A673 (cell line): Measurements from ENCODE around the gene KRTAP19-4. TPM values are rescaled to one million over a fixed set of nuclear protein-coding genes. Genes with fewer than 3 reads are reported as not detected.

ENCODE experiments used
- Bru-seq: library from RNA; stranded (reverse); fragments of 400-500 nt; gene quantifications from one replicate; lab custom pipeline; 2021; lab: Mats Ljungman, UMichigan
- BruChase-seq, 2 experiments: library from RNA; stranded (reverse); fragments of 400-500 nt; gene quantifications; one replicate each; lab custom pipeline; 2021; lab: Mats Ljungman, UMichigan
- BruUV-seq: library from RNA; stranded (reverse); fragments of 400-500 nt; replicated peaks from 2 replicates; lab custom pipeline; 2021; lab: Mats Ljungman, UMichigan
- CTCF ChIA-PET: fragments of 300-600 bp; sonication (Branson Sonifier 250); formaldehyde crosslinking; loops from one replicate; lab custom pipeline; 2022; ENCODE audit warnings: antibody characterized with exemption; lab: Charles Lee
- POLR2A ChIA-PET: fragments of 300-600 bp; sonication (Branson Sonifier 250); formaldehyde crosslinking; loops from one replicate; lab custom pipeline; 2022; ENCODE audit warnings: antibody characterized with exemption; ENCODE audit not compliant: low non-redundant PET; lab: Charles Lee
- DNase-seq: peaks from one replicate; pipeline ENCODE4 v3.0.0-alpha.2; 2015; ENCODE audit warnings: low spot score
- H3K27ac ChIP-seq: fragments of 200-600 bp; sonication (generic); 2 replicates; pipeline ENCODE4 v1.5.1; 2016; ENCODE audit warnings: mixed run types, low read depth, mild to moderate bottlenecking, mixed read lengths, antibody characterized with exemption, low read length; ENCODE audit not compliant: poor library complexity, severe bottlenecking
- H3K27me3 ChIP-seq: fragments of 200-600 bp; sonication (generic); replicated peaks from 2 replicates; pipeline ENCODE4 v1.6.1; 2017; ENCODE audit warnings: mixed run types, low read depth, mild to moderate bottlenecking, mixed read lengths, antibody characterized with exemption, low read length; ENCODE audit not compliant: insufficient read depth, poor library complexity
- H3K36me3 ChIP-seq: fragments of 200-600 bp; sonication (generic); 2 replicates; pipeline ENCODE4 v1.6.1; 2016; ENCODE audit warnings: mixed run types, mild to moderate bottlenecking, mixed read lengths, antibody characterized with exemption, low read length; ENCODE audit not compliant: insufficient read depth, poor library complexity, severe bottlenecking
- H3K4me1 ChIP-seq: fragments of 200-600 bp; sonication (generic); 2 replicates; pipeline ENCODE4 v1.6.1; 2017; ENCODE audit warnings: mixed run types, mild to moderate bottlenecking, mixed read lengths, antibody characterized with exemption, low read length; ENCODE audit not compliant: insufficient read depth, poor library complexity, severe bottlenecking
- H3K4me3 ChIP-seq: fragments of 200-600 bp; sonication (generic); 2 replicates; pipeline ENCODE4 v1.5.1; 2016; ENCODE audit warnings: low read depth, mixed run types, mild to moderate bottlenecking, mixed read lengths, low read length; ENCODE audit not compliant: poor library complexity, severe bottlenecking
- H3K9me3 ChIP-seq: fragments of 200-600 bp; sonication (generic); 2 replicates; pipeline ENCODE4 v1.6.1; 2016; ENCODE audit warnings: mixed run types, low read depth, mild to moderate bottlenecking, mixed read lengths, antibody characterized with exemption, low read length; ENCODE audit not compliant: poor library complexity, severe bottlenecking
- CTCF ChIP-seq: fragments of 300-800, 200-600 bp; sonication (generic); conservative IDR thresholded peaks from 2 replicates; pipeline ENCODE4 v1.5.1; 2017; ENCODE audit warnings: low read depth, mild to moderate bottlenecking, antibody characterized with exemption, low read length, moderate library complexity, mixed read lengths
- EZH2 ChIP-seq: fragments of 200-600 bp; sonication (generic); IDR thresholded peaks from 2 replicates; pipeline ENCODE4 v1.6.1; 2017; ENCODE audit warnings: borderline replicate concordance, low read depth, mild to moderate bottlenecking, mixed read lengths, antibody characterized with exemption, low read length; ENCODE audit not compliant: poor library complexity, severe bottlenecking
- intact Hi-C: fragments of 100-400 bp; cut with micrococcal nuclease; formaldehyde crosslinking; loops from one replicate; pipeline ENCODE4 v1.10.0; 2022; ENCODE audit not compliant: unreplicated experiment
- long read RNA-seq: library from polyadenylated mRNA; stranded (forward); transcript quantifications from one replicate; pipeline ENCODE4 v2.0.0, GENCODE V29; 2022
- total RNA-seq: library from RNA; stranded (reverse); gene quantifications from 2 replicates; pipeline ENCODE4 v1.2.3, GENCODE V29; 2021

Gene KRTAP19-4
- total RNA-seq (not detected in 2 replicates), Bru-seq, nascent RNA (not detected), BruChase-seq, experiment 1, labeled RNA remaining after a 2-hour chase (not detected), BruChase-seq, experiment 2, labeled RNA remaining after a 6-hour chase (not detected)
- long read RNA-seq: 0 reads

GRCh38 chr21:30497065-30497464 is at the start of gene KRTAP19-4:
KRTAP19-4 (minus strand) TSS chr21:30497165; CDS start chr21:30497110, 55 bp downstream.
- no peak for TF ChIP-seq EZH2
- TF ChIP-seq CTCF: no peak
- ChIA-PET POLR2A (no interaction called here), CTCF (no interaction called here)
- H3K27ac ChIP-seq: no peak within 1 kb of the TSS
- H3K27me3 ChIP-seq: no peaks in the 10 kb centered on the region
- no peak within 1 kb of the TSS for H3K4me3 ChIP-seq
- no peak for DNase-seq
- no peaks in the 10 kb centered on the region for H3K9me3 ChIP-seq
- H3K4me1 ChIP-seq: no peaks in the 10 kb centered on the region
- H3K36me3 ChIP-seq: no peaks in the 10 kb centered on the region
- no TSS peak for BruUV-seq
- intact Hi-C loops: no loop called here

- POLR2A ChIA-PET: no interaction called here
- no TSS peak for BruUV-seq
- Histone ChIP-seq H3K4me3 (no peak within 1 kb of the TSS), H3K36me3 (no peaks in the 10 kb centered on the region), H3K27ac (no peak within 1 kb of the TSS), H3K4me1 (no peaks in the 10 kb centered on the region), H3K9me3 (no peaks in the 10 kb centered on the region), H3K27me3 (peaks cover under 1% of the 10 kb centered on the region)
- CTCF ChIA-PET: no interaction called here
- intact Hi-C loops: no loop called here
- DNase-seq: no peak
- no peak for TF ChIP-seq CTCF
Observed at GRCh38 chr21:30541764-30542163, 44.8 kb upstream of the KRTAP19-4 start, which contains the start of gene KRTAP19-6. KRTAP19-6 (minus strand) TSS chr21:30541864; CDS start chr21:30541833, 31 bp downstream.

- no peaks in the 10 kb centered on the region for H3K4me1 ChIP-seq
- DNase-seq: no peak
- POLR2A ChIA-PET: no interaction called here
- H3K27ac ChIP-seq: no peak overlapping the region
- no peaks in the 10 kb centered on the region for H3K36me3 ChIP-seq
- intact Hi-C loops: no loop called here
- no peaks in the 10 kb centered on the region for H3K9me3 ChIP-seq
- TF ChIP-seq CTCF: no peak
- no peak for TF ChIP-seq EZH2
- no peak overlapping the region for H3K4me3 ChIP-seq
- no TSS peak for BruUV-seq
- peaks cover 9% of the 10 kb centered on the region for H3K27me3 ChIP-seq
- CTCF ChIA-PET: no interaction called here
Observed at GRCh38 chr21:30518876-30519275, 21.9 kb upstream of the KRTAP19-4 start.
